Measurements from ENCODE around the gene ASIC3. TPM values are rescaled to one million over a fixed set of nuclear protein-coding genes. Genes with fewer than 3 reads are reported as not detected.

ASIC3 gene
- total and polyA plus RNA-seq, 2 experiments from 2014 or later: 0.26 to 1.1 TPM

DNA sequence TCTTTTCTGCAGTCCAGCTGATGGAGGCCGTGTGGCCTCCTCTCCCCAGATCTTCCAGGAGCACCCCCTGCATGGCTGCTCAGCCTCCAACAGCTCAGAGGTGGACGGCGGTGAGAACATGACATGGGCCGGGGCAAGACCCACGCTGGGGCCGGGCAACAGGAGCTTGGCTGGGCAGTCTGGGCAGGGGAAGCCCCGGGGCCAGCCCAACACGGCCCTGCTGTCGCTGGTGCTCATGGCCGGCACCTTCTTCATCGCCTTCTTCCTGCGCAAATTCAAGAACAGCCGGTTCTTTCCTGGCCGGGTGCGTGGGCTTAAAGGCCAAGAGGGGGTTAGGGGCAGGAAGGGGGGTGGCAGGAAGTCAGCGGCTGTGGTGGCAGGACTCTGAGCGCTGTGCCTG lies 25.7 kb downstream of the ASIC3 start:
- no peak overlapping the region for H3K4me3 ChIP-seq
- H3K4me1 ChIP-seq (ENCODE audit: insufficient read depth): peaks cover 7% of the 10 kb centered on the region
- H3K9me2 ChIP-seq (ENCODE audit: insufficient read depth): no peaks in the 10 kb centered on the region
- H3K36me3 ChIP-seq (ENCODE audit: low read depth): no peaks in the 10 kb centered on the region; the same call in 1 of the 2 replicates
- H3K9ac ChIP-seq: no peak overlapping the region
- H3K27me3 ChIP-seq (replicated peaks; ENCODE audit: insufficient read depth): no peaks in the 10 kb centered on the region
- WGBS, 2 experiments (ENCODE audit: low coverage in 1 of 2, low lambda C conversion rate in 2 of 2, missing lambda C conversion rate in 2 of 2): 91 to 93% methylated on average over 17 of the region's 17 CpGs
- H4K20me1 ChIP-seq (ENCODE audit: insufficient read depth): no peaks in the 10 kb centered on the region
- peaks cover 7% of the 10 kb centered on the region; the same call in 1 of the 2 replicates for H3F3A ChIP-seq (ENCODE audit: insufficient read depth)
- no peak for DNase-seq
- H3K9me3 ChIP-seq (ENCODE audit: low read depth): no peaks in the 10 kb centered on the region
- no peak overlapping the region for H2AFZ ChIP-seq
- peaks cover 13% of the 10 kb centered on the region for H3K79me2 ChIP-seq (ENCODE audit: insufficient read depth)
- no peak for TF ChIP-seq EZH2phosphoT487 (IDR thresholded peaks at IDR 0.05; ENCODE audit: insufficient read depth, low read depth)
- TF ChIP-seq EZH2 (IDR thresholded peaks at IDR 0.05; ENCODE audit: insufficient read depth, poor library complexity, severe bottlenecking): no peak
- in situ Hi-C loops (cut with MboI): no loop called here
- H3K4me2 ChIP-seq (ENCODE audit: unreplicated experiment): no peak overlapping the region
- no peak overlapping the region for H3K27ac ChIP-seq

GRCh38 chr7:151074817-151075661 lies 26.7 kb downstream of the ASIC3 start:
- peaks cover 7% of the 10 kb centered on the region; the same call in 1 of the 2 replicates for H3F3A ChIP-seq (ENCODE audit: insufficient read depth)
- H3K4me3 ChIP-seq: no peak overlapping the region
- no peak overlapping the region for H3K4me2 ChIP-seq (ENCODE audit: unreplicated experiment)
- no peak overlapping the region for H3K9ac ChIP-seq
- TF ChIP-seq EZH2 (IDR thresholded peaks at IDR 0.05; ENCODE audit: insufficient read depth, poor library complexity, severe bottlenecking) (no peak), EZH2phosphoT487 (IDR thresholded peaks at IDR 0.05; ENCODE audit: insufficient read depth, low read depth) (no peak)
- peaks cover 7% of the 10 kb centered on the region for H3K4me1 ChIP-seq (ENCODE audit: insufficient read depth)
- in situ Hi-C loops (cut with MboI): no loop called here
- peaks cover 24% of the 10 kb centered on the region for H3K79me2 ChIP-seq (ENCODE audit: insufficient read depth)
- no peak for DNase-seq
- no peaks in the 10 kb centered on the region for H3K27me3 ChIP-seq (replicated peaks; ENCODE audit: insufficient read depth)
- no peaks in the 10 kb centered on the region; the same call in 1 of the 2 replicates for H3K36me3 ChIP-seq (ENCODE audit: low read depth)
- H2AFZ ChIP-seq: no peak overlapping the region
- 87 to 91% methylated on average over 26 of the region's 26 CpGs for WGBS, 2 experiments (ENCODE audit: low coverage in 1 of 2, low lambda C conversion rate in 2 of 2, missing lambda C conversion rate in 2 of 2)
- no peak overlapping the region for H3K27ac ChIP-seq
- H3K9me3 ChIP-seq (ENCODE audit: low read depth): no peaks in the 10 kb centered on the region
- no peaks in the 10 kb centered on the region for H3K9me2 ChIP-seq (ENCODE audit: insufficient read depth)
- H4K20me1 ChIP-seq (ENCODE audit: insufficient read depth): no peaks in the 10 kb centered on the region

- Histone ChIP-seq H3K9me2 (ENCODE audit: insufficient read depth) (no peaks in the 10 kb centered on the region), H3K27ac (no peak overlapping the region), H3K4me2 (ENCODE audit: unreplicated experiment) (no peak overlapping the region), H4K20me1 (ENCODE audit: insufficient read depth) (no peaks in the 10 kb centered on the region), H3K79me2 (ENCODE audit: insufficient read depth) (peaks cover 29% of the 10 kb centered on the region), H3K4me1 (ENCODE audit: insufficient read depth) (peaks cover 7% of the 10 kb centered on the region), H3K9me3 (ENCODE audit: low read depth) (no peaks in the 10 kb centered on the region), H3K4me3 (no peak overlapping the region), H3K27me3 (replicated peaks; ENCODE audit: insufficient read depth) (no peaks in the 10 kb centered on the region), H3K9ac (no peak overlapping the region), H3K36me3 (ENCODE audit: low read depth) (no peaks in the 10 kb centered on the region; the same call in 1 of the 2 replicates), H3F3A (ENCODE audit: insufficient read depth) (peaks cover 7% of the 10 kb centered on the region; the same call in 1 of the 2 replicates), H2AFZ (no peak overlapping the region)
- 62 to 71% methylated on average over 7 of the region's 7 CpGs for WGBS, 2 experiments (ENCODE audit: low coverage in 1 of 2, low lambda C conversion rate in 2 of 2, missing lambda C conversion rate in 2 of 2)
- TF ChIP-seq EZH2 (IDR thresholded peaks at IDR 0.05; ENCODE audit: insufficient read depth, poor library complexity, severe bottlenecking): no peak
- no peak for TF ChIP-seq EZH2phosphoT487 (IDR thresholded peaks at IDR 0.05; ENCODE audit: insufficient read depth, low read depth)
- in situ Hi-C loops (cut with MboI): no loop called here
- no peak for DNase-seq
These were observed 27.3 kb downstream of the ASIC3 start for GRCh38 chr7:151075662-151075971.

- no peak for DNase-seq
- no peak overlapping the region for H2AFZ ChIP-seq
- H3K27me3 ChIP-seq (replicated peaks; ENCODE audit: insufficient read depth): no peaks in the 10 kb centered on the region
- no peak overlapping the region for H3K4me3 ChIP-seq
- H3K36me3 ChIP-seq (ENCODE audit: low read depth): no peaks in the 10 kb centered on the region; the same call in 1 of the 2 replicates
- H3K4me2 ChIP-seq (ENCODE audit: unreplicated experiment): no peak overlapping the region
- peaks cover 7% of the 10 kb centered on the region for H3K4me1 ChIP-seq (ENCODE audit: insufficient read depth)
- H3K9me3 ChIP-seq (ENCODE audit: low read depth): no peaks in the 10 kb centered on the region
- H3K27ac ChIP-seq: no peak overlapping the region
- H3K9ac ChIP-seq: no peak overlapping the region
- peaks cover 7% of the 10 kb centered on the region; the same call in 1 of the 2 replicates for H3F3A ChIP-seq (ENCODE audit: insufficient read depth)
- peaks cover 29% of the 10 kb centered on the region for H3K79me2 ChIP-seq (ENCODE audit: insufficient read depth)
- 87 to 90% methylated on average over 21 to 22 of the region's 22 CpGs for WGBS, 2 experiments (ENCODE audit: low coverage in 1 of 2, low lambda C conversion rate in 2 of 2, missing lambda C conversion rate in 2 of 2)
- in situ Hi-C loops (cut with MboI): no loop called here
- H3K9me2 ChIP-seq (ENCODE audit: insufficient read depth): no peaks in the 10 kb centered on the region
- TF ChIP-seq EZH2phosphoT487 (IDR thresholded peaks at IDR 0.05; ENCODE audit: insufficient read depth, low read depth) (no peak), EZH2 (IDR thresholded peaks at IDR 0.05; ENCODE audit: insufficient read depth, poor library complexity, severe bottlenecking) (no peak)
- no peaks in the 10 kb centered on the region for H4K20me1 ChIP-seq (ENCODE audit: insufficient read depth)
These were observed 27.7 kb downstream of the ASIC3 start for GRCh38 chr7:151075978-151076426.

Data from GM23248 (cell line).